LNCAP (cell line): Measurements from ENCODE around the gene TANC2.

Experiments
- TF ChIP-seq, protein P1 (sequence below): fragments of 450-650 bp; IDR thresholded peaks from 2 replicates; pipeline ENCODE4 v1.5.1; 2017; ENCODE audit warnings: mild to moderate bottlenecking

The TANC2 gene

DNA sequence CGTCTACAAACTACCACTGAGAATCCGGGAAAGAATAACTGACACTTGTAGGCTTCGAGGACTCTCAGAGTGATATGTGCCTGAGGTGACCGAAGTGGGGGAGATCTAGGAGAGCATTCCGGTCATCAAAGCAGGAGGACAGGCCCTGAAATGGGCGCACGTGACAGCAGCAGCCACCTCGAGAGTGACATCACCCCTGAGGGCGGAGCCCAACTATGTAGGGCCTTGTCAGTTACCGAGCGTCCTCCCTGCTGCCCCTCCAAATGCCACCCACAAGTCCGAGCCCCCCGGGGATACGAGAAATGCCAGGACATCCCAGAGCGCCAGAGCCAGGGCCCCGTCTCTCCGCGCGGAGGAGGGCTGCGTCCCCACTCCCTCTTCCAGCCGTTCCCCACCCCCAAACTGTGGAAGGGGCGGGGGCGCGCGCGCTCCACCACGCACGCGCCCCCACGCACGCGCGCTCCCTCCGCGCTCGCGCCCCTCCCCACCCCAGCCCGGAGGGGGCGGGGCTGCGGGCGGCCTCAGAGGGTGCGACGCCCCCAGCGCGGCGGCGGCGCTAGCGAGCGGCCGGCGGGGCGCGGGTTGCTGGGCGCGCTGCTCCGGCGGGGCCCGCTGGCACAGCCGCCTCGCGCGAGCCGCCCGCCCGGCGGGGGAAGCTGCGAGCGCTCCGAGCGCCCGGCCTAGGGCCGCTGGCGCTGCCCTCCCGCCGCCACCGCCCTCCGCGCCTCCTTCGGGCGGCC lies at the start of gene TANC2:
TSS of gene TANC2 (plus strand) at position 550 of the 740 bp plus-strand sequence. CDS start 43,325 bp downstream, outside the sequence.
- TF ChIP-seq, protein P1, sequence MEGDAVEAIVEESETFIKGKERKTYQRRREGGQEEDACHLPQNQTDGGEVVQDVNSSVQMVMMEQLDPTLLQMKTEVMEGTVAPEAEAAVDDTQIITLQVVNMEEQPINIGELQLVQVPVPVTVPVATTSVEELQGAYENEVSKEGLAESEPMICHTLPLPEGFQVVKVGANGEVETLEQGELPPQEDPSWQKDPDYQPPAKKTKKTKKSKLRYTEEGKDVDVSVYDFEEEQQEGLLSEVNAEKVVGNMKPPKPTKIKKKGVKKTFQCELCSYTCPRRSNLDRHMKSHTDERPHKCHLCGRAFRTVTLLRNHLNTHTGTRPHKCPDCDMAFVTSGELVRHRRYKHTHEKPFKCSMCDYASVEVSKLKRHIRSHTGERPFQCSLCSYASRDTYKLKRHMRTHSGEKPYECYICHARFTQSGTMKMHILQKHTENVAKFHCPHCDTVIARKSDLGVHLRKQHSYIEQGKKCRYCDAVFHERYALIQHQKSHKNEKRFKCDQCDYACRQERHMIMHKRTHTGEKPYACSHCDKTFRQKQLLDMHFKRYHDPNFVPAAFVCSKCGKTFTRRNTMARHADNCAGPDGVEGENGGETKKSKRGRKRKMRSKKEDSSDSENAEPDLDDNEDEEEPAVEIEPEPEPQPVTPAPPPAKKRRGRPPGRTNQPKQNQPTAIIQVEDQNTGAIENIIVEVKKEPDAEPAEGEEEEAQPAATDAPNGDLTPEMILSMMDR: no peak

DNA sequence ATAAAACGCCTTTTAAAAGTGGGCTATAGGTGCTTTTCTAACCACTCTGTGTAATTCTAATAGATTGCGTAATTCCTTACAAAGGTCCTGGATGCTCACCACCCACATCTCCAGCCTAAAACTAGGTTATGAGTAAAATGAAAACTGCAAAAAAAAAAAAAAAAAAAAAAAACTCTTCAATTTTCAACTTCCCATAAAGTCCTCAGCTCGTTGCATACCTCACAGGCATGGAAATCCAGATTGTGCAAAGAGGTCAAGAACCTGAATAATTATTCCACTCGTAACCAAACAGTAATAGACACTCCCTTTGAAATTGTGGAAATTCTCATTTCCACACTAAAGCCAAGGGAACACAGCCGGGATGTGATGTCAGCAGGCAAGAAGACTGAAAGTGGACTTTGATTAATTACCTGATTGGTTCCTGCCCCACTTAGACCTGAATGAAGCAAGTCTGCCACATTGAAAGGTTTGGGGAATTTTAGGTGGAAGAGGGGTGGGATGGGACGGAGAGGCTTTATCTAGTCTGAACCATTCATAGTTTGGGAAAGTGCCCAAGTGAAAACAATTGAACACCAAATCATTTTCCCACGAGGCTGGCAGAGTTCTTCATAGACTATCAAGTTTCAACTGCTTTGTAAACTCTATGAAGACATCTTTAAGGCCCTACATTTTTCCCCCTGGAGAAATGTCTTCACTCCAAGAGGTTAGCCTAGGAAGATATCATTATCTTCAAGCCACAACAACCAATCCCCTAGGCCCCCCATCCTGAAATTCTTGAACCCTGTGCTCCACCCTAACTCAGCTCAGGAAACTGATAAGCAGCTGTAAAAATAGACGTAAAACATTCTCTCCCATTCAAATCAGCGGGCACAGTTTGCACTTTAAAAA lies 49.1 kb upstream of the TANC2 start:
- TF ChIP-seq, protein P1: no peak

DNA sequence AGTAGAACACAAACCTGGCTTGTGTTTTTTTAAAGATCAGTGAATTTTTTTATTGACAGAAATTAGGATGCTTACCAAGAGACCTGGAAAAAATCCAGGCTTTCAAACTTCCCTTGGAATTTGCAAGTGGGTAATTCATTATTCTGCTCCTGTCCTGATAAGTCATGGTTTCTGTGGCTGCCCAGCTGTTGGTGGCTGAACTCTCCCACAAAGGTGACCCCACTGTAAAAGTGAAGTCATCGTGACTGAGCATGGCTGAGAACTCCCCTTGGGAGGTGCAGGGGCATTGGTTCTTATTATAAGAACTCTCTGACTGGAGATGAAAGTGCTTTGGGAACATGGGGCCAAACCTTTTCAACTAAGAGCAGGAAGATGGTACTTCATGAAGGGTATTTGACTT lies 46.6 kb upstream of the TANC2 start:
- TF ChIP-seq, protein P1: no peak

DNA sequence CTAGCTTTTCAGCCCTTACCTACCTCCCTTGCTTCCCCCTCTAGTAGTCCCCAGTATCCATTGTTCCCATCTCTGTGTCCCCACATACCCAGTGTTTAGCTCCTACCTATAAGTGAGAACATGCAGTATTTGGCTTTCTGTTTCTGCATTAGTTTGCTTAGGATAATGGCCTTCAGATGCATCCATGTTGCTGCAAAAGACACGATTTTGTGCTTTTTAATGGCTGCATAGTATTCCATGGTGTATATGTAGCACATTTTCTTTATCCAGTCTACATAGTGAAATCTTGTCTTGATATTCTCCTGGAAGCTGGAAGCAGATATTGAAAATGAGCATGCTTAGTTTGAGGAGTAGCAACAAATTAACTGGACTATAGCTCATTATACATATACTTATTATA lies 45.7 kb upstream of the TANC2 start:
- TF ChIP-seq, protein P1: no peak

DNA sequence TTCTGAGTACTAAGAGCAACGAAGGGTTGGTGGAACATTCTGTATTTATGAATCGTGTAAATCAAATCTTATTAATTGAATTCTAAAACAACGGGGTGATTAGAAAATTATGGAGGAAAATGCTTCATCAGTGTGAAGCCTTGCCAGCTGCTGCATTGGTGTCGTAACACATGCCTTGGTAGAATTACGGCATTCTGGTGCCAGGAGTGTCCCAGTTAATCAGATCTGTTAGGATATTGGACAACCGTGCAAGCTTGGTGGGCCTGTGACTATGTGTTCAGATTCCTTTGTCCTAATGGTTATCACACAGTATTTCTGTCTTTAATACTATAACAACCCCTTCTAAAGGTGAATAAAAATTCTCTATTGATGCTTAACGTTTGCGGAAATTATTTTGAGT lies 44.2 kb upstream of the TANC2 start:
- TF ChIP-seq, protein P1: no peak

DNA sequence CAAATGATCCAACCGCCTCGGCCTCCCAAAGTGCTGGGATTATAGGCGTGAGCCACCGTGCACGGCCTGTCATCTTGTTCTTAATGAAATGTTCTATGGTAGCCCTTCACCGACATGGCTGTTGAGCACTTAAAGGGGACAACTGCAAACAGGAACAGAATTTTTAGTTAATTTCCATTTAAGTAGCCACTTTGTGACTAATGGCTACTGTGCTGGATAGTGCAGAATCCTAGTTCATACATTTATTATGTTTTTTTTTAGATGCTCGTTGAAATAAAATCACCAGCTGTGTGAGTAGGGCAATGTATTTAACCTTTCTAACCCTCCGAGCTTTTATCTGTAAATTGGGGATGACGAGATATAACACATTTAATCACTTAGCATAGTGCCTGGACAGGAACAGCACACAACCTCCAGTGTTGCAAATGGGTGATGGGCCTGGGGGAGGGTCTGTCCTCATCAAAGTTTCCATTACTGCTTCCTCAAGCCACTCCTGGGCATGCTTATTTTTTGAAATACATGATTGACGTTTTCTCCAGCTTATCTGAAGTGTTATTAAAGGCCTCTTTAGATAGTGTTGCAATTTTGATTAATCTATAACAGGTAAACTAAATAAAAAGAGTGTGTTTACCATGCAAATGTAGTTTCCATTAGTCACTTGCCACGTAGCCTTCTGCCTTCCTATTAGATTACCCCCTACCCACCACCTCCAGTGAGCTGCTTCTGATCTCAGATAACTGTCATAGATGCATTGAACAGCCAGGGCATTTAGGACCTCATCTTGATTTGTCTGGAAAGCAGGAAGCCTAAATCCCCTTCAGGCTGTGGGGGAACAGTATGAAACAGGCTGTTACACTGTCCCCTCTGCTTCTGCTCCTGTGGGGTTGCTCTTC lies 42.5 kb upstream of the TANC2 start:
- TF ChIP-seq, protein P1: no peak

DNA sequence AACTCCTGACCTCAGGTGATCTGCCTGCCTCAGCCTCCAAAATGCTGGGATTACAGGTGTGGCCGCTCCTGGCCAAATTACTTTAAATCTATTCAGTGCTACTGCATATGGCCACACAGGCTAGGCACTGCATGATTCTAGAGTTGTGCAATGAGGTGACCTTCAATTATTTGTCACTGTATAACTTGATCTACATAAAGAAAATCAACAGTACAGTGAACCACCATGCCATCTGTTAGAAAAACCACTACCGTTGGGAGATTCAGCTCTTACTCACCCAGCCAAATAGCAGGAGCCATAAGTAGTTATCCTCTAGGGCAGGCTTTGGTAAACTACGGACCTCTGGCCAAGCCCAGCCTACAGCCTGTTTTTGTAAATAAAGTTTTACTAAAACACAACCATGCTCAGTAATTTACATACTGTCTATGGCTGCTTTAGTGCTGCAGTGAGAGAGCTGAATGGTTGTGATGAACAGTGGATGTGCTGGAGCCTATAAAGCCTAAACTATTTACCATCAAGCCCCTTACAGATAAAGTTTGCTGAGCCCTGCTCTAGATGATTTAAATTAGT lies 40.7 kb upstream of the TANC2 start:
- TF ChIP-seq, protein P1: no peak
